Measurements from ENCODE around the gene RGS13. TPM values are rescaled to one million over a fixed set of nuclear protein-coding genes. Genes with fewer than 3 reads are reported as not detected.

The RGS13 gene
- total and polyA plus RNA-seq, 4 donors = 0.14 to 1.3 (median 0.51) TPM

- DNase-seq = no peak
- no peak for TF ChIP-seq CTCF (IDR thresholded peaks at IDR 0.05; ENCODE audit: control extremely low read depth, extremely low read depth)
- no peaks in the 10 kb centered on the region for H3K36me3 ChIP-seq (ENCODE audit: control insufficient read depth in 4 of 4, insufficient read depth in 4 of 4, low read length in 4 of 4)
- H3K9ac ChIP-seq (ENCODE audit: insufficient read depth in 1 of 2, low read length in 2 of 2) = no peak overlapping the region
- 80 to 90% methylated on average over 1 of the region's 1 CpG for WGBS, 2 donors
- no peak for ATAC-seq (ENCODE audit: insufficient read depth, low FRiP score)
- no peaks in the 10 kb centered on the region for H3K9me3 ChIP-seq (ENCODE audit: control insufficient read depth in 4 of 4, insufficient read depth in 3 of 4, low read length in 3 of 4)
- H3K27me3 ChIP-seq (ENCODE audit: control insufficient read depth in 3 of 3, insufficient read depth in 3 of 3, low read length in 2 of 3) = no peaks in the 10 kb centered on the region
- no peak overlapping the region for H3K27ac ChIP-seq (ENCODE audit: low read depth in 1 of 2, low read length in 1 of 2)
- peaks cover 0 to 6% (median 0%) of the 10 kb centered on the region in 5 donors for H3K4me1 ChIP-seq (ENCODE audit: control insufficient read depth in 5 of 5, insufficient read depth in 5 of 5, low read length in 5 of 5)
- H3K4me3 ChIP-seq = no peak overlapping the region
Measured at GRCh38 chr1:192602757-192603156, 33.2 kb upstream of the RGS13 start.

GRCh38 chr1:192603218-192603787 is 32.6 kb upstream of the RGS13 start:
- Histone ChIP-seq H3K27ac (ENCODE audit: low read depth in 1 of 2, low read length in 1 of 2) (no peak overlapping the region), H3K4me1 (ENCODE audit: control insufficient read depth in 5 of 5, insufficient read depth in 5 of 5, low read length in 5 of 5) (peaks cover 0 to 9% (median 0%) of the 10 kb centered on the region in 5 donors), H3K4me3 (no peak overlapping the region), H3K9ac (ENCODE audit: insufficient read depth in 1 of 2, low read length in 2 of 2) (no peak overlapping the region), H3K27me3 (ENCODE audit: control insufficient read depth in 3 of 3, insufficient read depth in 3 of 3, low read length in 2 of 3) (no peaks in the 10 kb centered on the region), H3K36me3 (ENCODE audit: control insufficient read depth in 4 of 4, insufficient read depth in 4 of 4, low read length in 4 of 4) (no peaks in the 10 kb centered on the region), H3K9me3 (ENCODE audit: control insufficient read depth in 4 of 4, insufficient read depth in 3 of 4, low read length in 3 of 4) (no peaks in the 10 kb centered on the region)
- WGBS, 2 donors = 80 to 85% methylated on average over 3 of the region's 3 CpGs
- no peak for TF ChIP-seq CTCF (IDR thresholded peaks at IDR 0.05; ENCODE audit: control extremely low read depth, extremely low read depth)
- ATAC-seq (ENCODE audit: insufficient read depth, low FRiP score) (no peak), DNase-seq (no peak)

- H3K27me3 ChIP-seq (ENCODE audit: control insufficient read depth in 3 of 3, insufficient read depth in 3 of 3, low read length in 2 of 3) = no peaks in the 10 kb centered on the region
- no peaks in the 10 kb centered on the region for H3K36me3 ChIP-seq (ENCODE audit: control insufficient read depth in 4 of 4, insufficient read depth in 4 of 4, low read length in 4 of 4)
- H3K4me3 ChIP-seq = no peak overlapping the region
- no peaks in the 10 kb centered on the region for H3K9me3 ChIP-seq (ENCODE audit: control insufficient read depth in 4 of 4, insufficient read depth in 3 of 4, low read length in 3 of 4)
- 34 to 64% methylated on average over 3 of the region's 3 CpGs for WGBS, 2 donors
- ATAC-seq (ENCODE audit: insufficient read depth, low FRiP score) (no peak), DNase-seq (no peak)
- no peak for TF ChIP-seq CTCF (IDR thresholded peaks at IDR 0.05; ENCODE audit: control extremely low read depth, extremely low read depth)
- no peak overlapping the region for H3K9ac ChIP-seq (ENCODE audit: insufficient read depth in 1 of 2, low read length in 2 of 2)
- no peak overlapping the region for H3K27ac ChIP-seq (ENCODE audit: low read depth in 1 of 2, low read length in 1 of 2)
- peaks cover 0 to 9% (median 0%) of the 10 kb centered on the region in 5 donors for H3K4me1 ChIP-seq (ENCODE audit: control insufficient read depth in 5 of 5, insufficient read depth in 5 of 5, low read length in 5 of 5)
Measured at GRCh38 chr1:192604979-192605620, 30.8 kb upstream of the RGS13 start.
